Stimulated activated CD8-positive, alpha-beta memory T cell treated with anti-CD3 and anti-CD28 coated beads, Interleukin-4, amount 100 ng/mL, for 4 hours (primary cell): Measurements from ENCODE around the gene MFAP2.

Experiments used
- DNase-seq, 2 donors: peaks; one replicate each; pipeline ENCODE4 v3.0.0-alpha.2; 2020; ENCODE audit warnings: low read depth in 2 of 2, low spot score in 1 of 2

Gene MFAP2

GRCh38 chr1:16980473-16981268, at the start of gene MFAP2:
MFAP2 (minus strand) TSS chr1:16980620; CDS start chr1:16978273, 2,347 bp downstream.
- DNase-seq: no peak

GRCh38 chr1:17030206-17030605, 49.8 kb upstream of the MFAP2 start:
- DNase-seq: no peak

GRCh38 chr1:17028662-17029188, 48.3 kb upstream of the MFAP2 start:
- DNase-seq: no peak

- DNase-seq: no peak
Observed at GRCh38 chr1:17027900-17028299, 47.5 kb upstream of the MFAP2 start.

GRCh38 chr1:17027403-17027802, 47.0 kb upstream of the MFAP2 start:
- no peak for DNase-seq

- DNase-seq: no peak
Observed at GRCh38 chr1:17024721-17025120, 44.3 kb upstream of the MFAP2 start.

GRCh38 chr1:17023573-17023972, 43.2 kb upstream of the MFAP2 start:
- no peak for DNase-seq

GRCh38 chr1:17023102-17023501, 42.7 kb upstream of the MFAP2 start:
- no peak for DNase-seq

GRCh38 chr1:17021896-17022295, 41.5 kb upstream of the MFAP2 start:
- no peak for DNase-seq

- no peak for DNase-seq
Observed at GRCh38 chr1:17020502-17020901, 40.1 kb upstream of the MFAP2 start.

- DNase-seq: no peak
Observed at GRCh38 chr1:17018849-17019248, 38.4 kb upstream of the MFAP2 start.

- no peak for DNase-seq
Observed at GRCh38 chr1:17017435-17017834, 37.0 kb upstream of the MFAP2 start.

GRCh38 chr1:17016317-17016661, 35.9 kb upstream of the MFAP2 start:
- no peak for DNase-seq

GRCh38 chr1:17014671-17015567, 34.5 kb upstream of the MFAP2 start:
- DNase-seq: no peak

GRCh38 chr1:17013491-17014320, 33.3 kb upstream of the MFAP2 start:
- DNase-seq: no peak

GRCh38 chr1:17012775-17013490, 32.5 kb upstream of the MFAP2 start:
- no peak for DNase-seq

- DNase-seq: peak; percentile 54 to 69
Observed at GRCh38 chr1:17011439-17012307, 31.3 kb upstream of the MFAP2 start, which contains the start of gene ATP13A2. ATP13A2 (minus strand) TSS chr1:17011928; CDS start chr1:17011738, 190 bp downstream.

GRCh38 chr1:17011092-17011438, 30.6 kb upstream of the MFAP2 start:
- DNase-seq: no peak

GRCh38 chr1:17009706-17010105, 29.3 kb upstream of the MFAP2 start:
- DNase-seq: no peak
